Measurements from ENCODE around the gene COL16A1. TPM values are rescaled to one million over a fixed set of nuclear protein-coding genes. Genes with fewer than 3 reads are reported as not detected.
A peak's percentile ranks its signal among the peaks of the same experiment; 100 is the strongest.
"Not testable (repeated sequence)": the region's sequence is repeated elsewhere in the genome, so short reads cannot be mapped to it uniquely, and the experiment has no call there.

The COL16A1 gene
- total RNA-seq, 3 donors from 2014 or later: 0.57 to 0.89 (median 0.61) TPM

GRCh38 chr1:31725777-31726535 lies 22.1 kb upstream of the COL16A1 start:
- Mint-ChIP-seq H3K9me3 (no peaks in the 10 kb centered on the region), H3K4me1 (ENCODE audit: low read depth) (no peaks in the 10 kb centered on the region), H3K36me3 (ENCODE audit: insufficient read depth) (no peaks in the 10 kb centered on the region), H3K27me3 (ENCODE audit: low read depth) (peaks cover 11% of the 10 kb centered on the region), H3K4me3 (no peak overlapping the region)
- DNase-seq: no peak
- no peak for ATAC-seq

- Mint-ChIP-seq H3K4me3 (no peak overlapping the region), H3K9me3 (no peaks in the 10 kb centered on the region), H3K4me1 (ENCODE audit: low read depth) (no peaks in the 10 kb centered on the region), H3K27me3 (ENCODE audit: low read depth) (peaks cover 11% of the 10 kb centered on the region), H3K36me3 (ENCODE audit: insufficient read depth) (no peaks in the 10 kb centered on the region)
- DNase-seq: no peak
- ATAC-seq: no peak
Measured at GRCh38 chr1:31725134-31725533, 21.3 kb upstream of the COL16A1 start.

GRCh38 chr1:31723828-31724359 lies 20.1 kb upstream of the COL16A1 start:
- DNase-seq (peak; percentile 27), ATAC-seq (no peak)
- no peak overlapping the region for H3K4me3 Mint-ChIP-seq
- H3K4me1 Mint-ChIP-seq (ENCODE audit: low read depth): no peaks in the 10 kb centered on the region
- no peaks in the 10 kb centered on the region for H3K9me3 Mint-ChIP-seq
- H3K36me3 Mint-ChIP-seq (ENCODE audit: insufficient read depth): no peaks in the 10 kb centered on the region
- peaks cover 17% of the 10 kb centered on the region for H3K27me3 Mint-ChIP-seq (ENCODE audit: low read depth)

GRCh38 chr1:31718327-31718897 lies 14.6 kb upstream of the COL16A1 start:
- ATAC-seq (no peak), DNase-seq (no peak)
- Mint-ChIP-seq H3K4me1 (ENCODE audit: low read depth) (peaks cover 14% of the 10 kb centered on the region), H3K36me3 (ENCODE audit: insufficient read depth) (no peaks in the 10 kb centered on the region), H3K4me3 (no peak overlapping the region), H3K9me3 (no peaks in the 10 kb centered on the region), H3K27me3 (ENCODE audit: low read depth) (peaks cover 61% of the 10 kb centered on the region)

GRCh38 chr1:31717341-31717740 lies 13.5 kb upstream of the COL16A1 start:
- Mint-ChIP-seq H3K36me3 (ENCODE audit: insufficient read depth) (no peaks in the 10 kb centered on the region), H3K4me1 (ENCODE audit: low read depth) (peaks cover 14% of the 10 kb centered on the region), H3K27me3 (ENCODE audit: low read depth) (peaks cover 66% of the 10 kb centered on the region), H3K9me3 (no peaks in the 10 kb centered on the region), H3K4me3 (no peak overlapping the region)
- ATAC-seq: no peak
- DNase-seq: no peak

- ATAC-seq: no peak
- peaks cover 63% of the 10 kb centered on the region for H3K27me3 Mint-ChIP-seq (ENCODE audit: low read depth)
- H3K4me3 Mint-ChIP-seq: no peak overlapping the region
Measured at GRCh38 chr1:31715873-31716220, 12.0 kb upstream of the COL16A1 start.

GRCh38 chr1:31715087-31715872 lies 11.5 kb upstream of the COL16A1 start:
- peak overlapping the region; percentile 60 for H3K4me3 Mint-ChIP-seq
- peak; percentile 17 for DNase-seq
- peaks cover 64% of the 10 kb centered on the region for H3K27me3 Mint-ChIP-seq (ENCODE audit: low read depth)
- peaks cover 14% of the 10 kb centered on the region for H3K4me1 Mint-ChIP-seq (ENCODE audit: low read depth)
- peak; percentile 51 to 71 for ATAC-seq
- no peaks in the 10 kb centered on the region for H3K9me3 Mint-ChIP-seq
- no peaks in the 10 kb centered on the region for H3K36me3 Mint-ChIP-seq (ENCODE audit: insufficient read depth)

More at GRCh38 chr1:31715873-31716220, 12.0 kb upstream of the COL16A1 start:
- no peak for DNase-seq
- H3K36me3 Mint-ChIP-seq (ENCODE audit: insufficient read depth): no peaks in the 10 kb centered on the region
- peaks cover 14% of the 10 kb centered on the region for H3K4me1 Mint-ChIP-seq (ENCODE audit: low read depth)
- H3K9me3 Mint-ChIP-seq: no peaks in the 10 kb centered on the region

- peaks cover 14% of the 10 kb centered on the region for H3K4me1 Mint-ChIP-seq (ENCODE audit: low read depth)
- peak; percentile 28 for DNase-seq
- peak; percentile 49 to 52 for ATAC-seq
- peaks cover 66% of the 10 kb centered on the region for H3K27me3 Mint-ChIP-seq (ENCODE audit: low read depth)
- H3K4me3 Mint-ChIP-seq: peak overlapping the region; percentile 48
- no peaks in the 10 kb centered on the region for H3K36me3 Mint-ChIP-seq (ENCODE audit: insufficient read depth)
- H3K9me3 Mint-ChIP-seq: no peaks in the 10 kb centered on the region
Measured at GRCh38 chr1:31714442-31715086, 10.7 kb upstream of the COL16A1 start.

- ATAC-seq: no peak
- H3K4me3 Mint-ChIP-seq: no peak overlapping the region
- no peaks in the 10 kb centered on the region for H3K9me3 Mint-ChIP-seq
- H3K4me1 Mint-ChIP-seq (ENCODE audit: low read depth): peaks cover 26% of the 10 kb centered on the region
- no peak for DNase-seq
- H3K27me3 Mint-ChIP-seq (ENCODE audit: low read depth): peaks cover 68% of the 10 kb centered on the region
- no peaks in the 10 kb centered on the region for H3K36me3 Mint-ChIP-seq (ENCODE audit: insufficient read depth)
Measured at GRCh38 chr1:31712630-31713029, 8.8 kb upstream of the COL16A1 start.

GRCh38 chr1:31712068-31712467 lies 8.3 kb upstream of the COL16A1 start:
- Mint-ChIP-seq H3K27me3 (ENCODE audit: low read depth) (peaks cover 71% of the 10 kb centered on the region), H3K9me3 (no peaks in the 10 kb centered on the region), H3K4me3 (no peak overlapping the region), H3K36me3 (ENCODE audit: insufficient read depth) (no peaks in the 10 kb centered on the region), H3K4me1 (ENCODE audit: low read depth) (peaks cover 27% of the 10 kb centered on the region)
- DNase-seq (no peak), ATAC-seq (no peak)

GRCh38 chr1:31708324-31708723 lies 4.5 kb upstream of the COL16A1 start:
- Mint-ChIP-seq H3K36me3 (ENCODE audit: insufficient read depth) (no peaks in the 10 kb centered on the region), H3K9me3 (no peaks in the 10 kb centered on the region), H3K4me3 (no peak overlapping the region), H3K4me1 (ENCODE audit: low read depth) (peaks cover 32% of the 10 kb centered on the region), H3K27me3 (ENCODE audit: low read depth) (peaks cover 66% of the 10 kb centered on the region)
- DNase-seq (no peak), ATAC-seq (no peak)

- H3K4me1 Mint-ChIP-seq (ENCODE audit: low read depth): peaks cover 32% of the 10 kb centered on the region
- peaks cover 65% of the 10 kb centered on the region for H3K27me3 Mint-ChIP-seq (ENCODE audit: low read depth)
- no peak overlapping the region for H3K4me3 Mint-ChIP-seq
- DNase-seq: no peak
- no peaks in the 10 kb centered on the region for H3K9me3 Mint-ChIP-seq
- ATAC-seq: no peak
- no peaks in the 10 kb centered on the region for H3K36me3 Mint-ChIP-seq (ENCODE audit: insufficient read depth)
Measured at GRCh38 chr1:31707711-31708110, 3.9 kb upstream of the COL16A1 start.

GRCh38 chr1:31707059-31707600 lies 3.3 kb upstream of the COL16A1 start:
- H3K4me3 Mint-ChIP-seq; H3K9me3 Mint-ChIP-seq; ATAC-seq; H3K36me3 Mint-ChIP-seq (ENCODE audit: insufficient read depth); DNase-seq: not testable (repeated sequence)
- H3K27me3 Mint-ChIP-seq (ENCODE audit: low read depth): peaks cover 61% of the 10 kb centered on the region
- H3K4me1 Mint-ChIP-seq (ENCODE audit: low read depth): peaks cover 32% of the 10 kb centered on the region

Data from activated T-cell treated with anti-CD3 and anti-CD28 coated beads, Interleukin-2, amount 50 U/mL, for 4 hours (primary cell).